CD4-positive, alpha-beta T cell treated with Interferon gamma for 1 hour (primary cell): ENCODE results near the gene PHKB.
A peak's percentile ranks its signal among the peaks of the same experiment; 100 is the strongest.
"Not testable (repeated sequence)": the region's sequence is repeated elsewhere in the genome, so short reads cannot be mapped to it uniquely, and the experiment has no call there.

Source experiments
- DNase-seq: peaks from one replicate; pipeline ENCODE4 v3.0.0-alpha.2; 2020

The PHKB gene

GRCh38 chr16:47470810-47471209, 9.7 kb downstream of the PHKB start:
- DNase-seq: no peak

- not testable (repeated sequence) for DNase-seq
These were observed 11.9 kb downstream of the PHKB start for GRCh38 chr16:47473004-47473403.

DNA sequence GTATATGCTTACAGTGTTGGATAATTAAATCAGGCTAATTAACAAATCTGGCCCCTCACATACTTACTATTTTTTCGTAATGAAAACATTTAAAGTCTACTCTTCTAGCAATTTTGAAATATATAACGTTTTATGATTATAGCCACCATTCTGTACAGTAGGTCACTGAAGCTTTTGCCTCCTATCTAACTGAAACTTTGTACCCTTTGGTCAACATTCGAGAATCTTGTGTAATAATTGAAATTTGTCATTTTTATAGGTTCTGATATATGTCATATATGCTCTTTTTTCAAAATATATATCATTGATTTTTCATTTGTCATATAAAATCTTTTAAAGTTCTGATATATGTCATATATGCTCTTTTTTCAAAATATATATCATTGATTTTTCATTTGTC, 12.7 kb downstream of the PHKB start:
- DNase-seq: no peak

- DNase-seq: no peak
These were observed 14.7 kb downstream of the PHKB start for GRCh38 chr16:47475786-47476185.

GRCh38 chr16:47476654-47477345, 15.7 kb downstream of the PHKB start:
- no peak for DNase-seq

GRCh38 chr16:47477679-47478078, 16.5 kb downstream of the PHKB start:
- DNase-seq: no peak

- no peak for DNase-seq
These were observed 19.3 kb downstream of the PHKB start for GRCh38 chr16:47480410-47480809.

- DNase-seq: no peak
These were observed 20.7 kb downstream of the PHKB start for GRCh38 chr16:47481698-47482374.

DNA sequence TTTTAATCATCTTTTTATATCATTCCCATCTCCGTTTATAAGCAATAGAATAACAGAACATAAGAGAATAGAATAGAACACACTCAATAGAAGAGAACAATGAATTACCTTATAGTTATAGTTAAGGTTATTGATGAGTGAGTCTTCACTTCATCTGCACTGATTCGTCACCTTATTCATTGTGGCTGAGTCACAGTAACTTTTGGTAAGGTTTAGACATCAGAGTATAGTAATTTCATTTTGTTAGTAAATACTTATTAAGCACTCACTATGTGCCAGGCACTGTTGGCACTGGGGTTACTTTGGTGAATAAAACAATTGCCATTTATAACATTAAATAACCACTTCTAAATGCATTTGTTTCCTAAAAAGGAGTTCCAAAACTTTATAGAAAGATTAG, 22.5 kb downstream of the PHKB start:
- DNase-seq: no peak

DNA sequence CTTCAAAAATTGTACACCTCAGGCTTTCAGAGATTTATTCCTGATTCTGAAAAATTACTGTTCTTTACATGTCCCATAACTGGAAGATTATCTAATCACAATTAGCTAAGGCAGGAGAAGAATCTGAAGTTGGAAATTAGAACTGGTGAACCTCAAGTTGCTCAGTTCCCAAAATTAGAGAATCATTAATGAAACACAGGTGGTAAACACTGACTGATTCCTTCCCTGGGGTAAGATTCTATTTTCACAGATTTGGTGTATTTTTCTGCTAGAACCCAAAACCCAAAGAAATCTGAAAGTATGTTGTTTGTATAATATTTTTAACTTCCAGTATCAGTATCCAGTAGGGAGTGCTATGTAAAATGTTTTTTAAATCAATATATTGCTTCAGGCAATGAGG, 25.7 kb downstream of the PHKB start:
- DNase-seq: no peak

DNA sequence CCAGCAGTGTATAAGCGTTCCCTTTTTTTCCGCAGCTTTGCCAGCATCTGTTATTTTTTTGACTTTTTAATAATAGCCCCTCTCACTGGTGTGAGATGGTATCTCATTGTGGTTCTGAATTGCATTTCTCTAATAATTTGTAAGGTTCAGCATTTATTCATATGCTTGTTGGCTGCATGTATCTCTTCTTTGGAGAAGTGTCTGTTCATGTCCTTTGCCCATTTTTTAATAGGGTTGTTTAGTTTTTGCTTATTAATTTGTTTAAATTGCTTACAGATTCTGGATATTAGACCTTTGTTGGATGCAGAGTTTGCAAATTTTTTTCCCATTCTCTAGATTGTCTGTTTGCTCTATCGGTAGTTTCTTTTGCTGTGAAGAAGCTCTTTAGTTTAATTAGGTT, 26.9 kb downstream of the PHKB start:
- no peak for DNase-seq

DNA sequence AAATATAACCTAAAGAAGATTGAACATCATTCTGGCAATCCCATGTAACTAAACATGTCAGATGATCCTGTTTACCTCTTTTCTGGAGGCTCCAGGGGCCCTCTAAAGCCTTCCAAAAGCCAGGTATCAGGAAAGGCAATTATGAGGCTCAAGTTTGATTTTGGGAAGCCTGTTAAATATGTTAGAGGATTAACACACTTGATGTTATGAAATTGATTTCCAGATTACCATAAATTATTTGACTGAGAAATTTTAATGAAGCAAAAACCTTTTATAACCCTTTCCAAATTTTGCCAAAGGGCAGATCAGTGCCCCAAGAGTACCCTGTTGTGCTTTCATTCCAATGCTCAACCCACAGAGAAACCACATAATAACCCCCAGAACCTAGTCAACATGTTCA, 29.3 kb downstream of the PHKB start:
- DNase-seq: no peak

DNA sequence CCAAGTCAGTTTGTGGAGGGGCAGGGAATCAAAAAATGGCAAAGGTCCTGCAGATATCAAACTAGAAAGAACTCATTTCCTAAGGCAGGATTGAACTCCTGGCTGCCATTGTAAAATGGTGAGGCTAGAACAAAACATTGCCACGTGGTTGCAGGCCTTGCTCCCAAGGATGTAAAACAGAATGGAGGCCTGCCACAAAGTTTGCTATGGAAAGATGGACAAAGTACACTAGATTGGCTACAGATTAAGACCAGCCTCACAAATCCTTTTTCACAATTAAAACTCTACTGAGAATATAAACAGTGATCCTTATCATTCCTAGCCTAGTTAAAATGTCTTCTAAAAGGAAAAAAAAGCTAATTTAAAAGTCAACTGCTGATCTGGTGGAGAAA, 30.9 kb downstream of the PHKB start:
- no peak for DNase-seq

- peak; percentile 13 for DNase-seq
These were observed 31.6 kb downstream of the PHKB start for GRCh38 chr16:47492428-47493377.

- no peak for DNase-seq
These were observed 32.5 kb downstream of the PHKB start for GRCh38 chr16:47493381-47494337.

DNA sequence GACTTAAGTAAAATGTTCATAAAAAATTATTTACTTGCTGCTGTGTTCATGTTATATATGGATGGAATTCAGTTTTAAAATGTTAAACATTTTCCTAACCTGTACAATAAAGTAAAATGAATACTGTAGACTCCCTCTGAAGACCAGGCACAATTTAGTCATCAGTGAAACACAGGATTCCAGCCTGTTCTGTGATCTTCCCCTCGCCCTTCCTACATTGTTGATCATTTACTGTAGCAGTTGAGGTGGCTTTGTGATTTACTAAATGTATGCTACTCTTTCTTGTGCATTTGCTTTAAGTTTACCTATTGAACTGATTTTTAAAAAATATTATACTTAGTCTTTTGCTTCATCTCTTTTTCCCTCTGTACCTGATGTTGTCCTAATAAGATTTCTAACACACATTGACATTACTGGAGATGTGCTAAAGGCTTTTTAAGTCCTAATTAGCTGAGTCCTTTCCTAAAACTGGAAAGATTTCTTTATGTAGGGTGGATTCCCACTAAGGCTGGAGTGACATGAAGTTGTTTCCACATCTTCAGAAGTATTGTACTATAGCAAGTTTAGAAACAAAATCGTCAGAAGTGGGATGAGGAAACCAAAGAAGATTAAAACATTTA, 38.1 kb downstream of the PHKB start:
- DNase-seq: no peak

- DNase-seq: no peak
These were observed 38.7 kb downstream of the PHKB start for GRCh38 chr16:47499700-47500264.

- DNase-seq: no peak
These were observed 42.8 kb downstream of the PHKB start for GRCh38 chr16:47503936-47504335.

DNA sequence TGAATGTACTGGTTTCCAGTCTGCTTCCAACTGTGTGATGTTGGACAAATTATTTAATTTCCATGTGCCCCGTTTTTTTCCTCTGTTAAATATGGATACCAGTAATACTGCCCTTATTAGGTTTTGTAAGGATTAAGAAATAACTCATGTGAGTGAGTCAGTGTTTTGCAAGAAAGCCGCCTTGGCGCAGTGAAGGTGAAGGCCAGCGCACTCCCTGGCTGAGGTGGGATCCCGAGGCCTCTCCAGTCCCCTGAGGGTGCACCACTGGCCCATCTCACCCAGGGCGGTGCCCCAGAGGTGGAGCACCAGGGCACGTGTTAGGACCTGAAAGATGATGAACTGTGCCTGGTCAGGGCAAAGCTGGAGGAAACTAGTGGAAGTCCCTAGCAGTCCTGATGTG, 43.5 kb downstream of the PHKB start:
- DNase-seq: no peak

GRCh38 chr16:47506800-47507199, 45.7 kb downstream of the PHKB start:
- no peak for DNase-seq

DNA sequence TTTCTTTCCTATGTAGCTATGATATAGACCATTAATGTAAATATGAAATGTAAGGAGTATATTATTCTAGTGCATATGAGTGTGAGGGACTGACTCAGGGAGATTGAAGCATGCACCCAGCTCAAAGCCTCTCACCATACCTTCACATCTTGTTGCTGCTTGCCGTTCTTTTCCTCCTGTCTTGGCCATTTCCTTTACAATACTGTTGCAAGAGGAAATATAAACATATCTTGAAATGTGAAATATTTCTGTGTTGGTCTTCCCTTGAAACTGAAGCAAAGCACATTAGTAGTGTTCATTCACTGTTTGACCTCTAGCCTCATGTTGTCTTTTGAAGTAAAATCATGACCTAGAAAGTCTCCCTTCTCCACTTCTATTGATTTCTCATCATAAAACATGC, 46.6 kb downstream of the PHKB start:
- no peak for DNase-seq

DNA sequence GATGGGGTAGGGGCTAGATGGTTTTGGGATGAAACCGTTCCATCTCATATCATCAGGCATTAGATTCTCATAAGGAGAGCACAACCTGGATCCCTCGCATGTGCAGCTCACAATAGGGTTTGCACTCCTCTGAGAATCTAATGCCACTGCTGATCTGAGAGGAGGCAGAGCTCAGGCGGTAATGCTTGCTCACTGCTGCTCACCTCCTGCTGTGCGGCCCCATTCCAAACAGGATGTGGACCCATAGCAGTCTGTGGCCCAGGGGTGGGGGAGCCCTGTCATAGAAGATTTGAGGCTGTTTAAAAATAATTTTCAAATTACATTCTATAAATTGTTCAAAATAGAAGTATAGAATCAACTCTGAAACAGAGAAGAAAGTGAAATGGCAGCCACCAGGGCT, 50.8 kb downstream of the PHKB start:
- DNase-seq: no peak
